NCI-H774 (cell line): ENCODE measurements around the gene GAS7.
"Not testable (repeated sequence)": the region's sequence is repeated elsewhere in the genome, so short reads cannot be mapped to it uniquely, and the experiment has no call there.

ENCODE experiments used
- DNase-seq: peaks from one replicate; lab custom pipeline; 2025; lab: John Stamatoyannopoulos, UW

Gene GAS7

GRCh38 chr17:9941305-9941704 lies 257.1 kb downstream of the GAS7 start:
- DNase-seq: no peak

- no peak for DNase-seq
Measured at GRCh38 chr17:9940841-9941240, 257.6 kb downstream of the GAS7 start.

GRCh38 chr17:9938764-9939163 lies 259.6 kb downstream of the GAS7 start:
- DNase-seq: no peak

DNA sequence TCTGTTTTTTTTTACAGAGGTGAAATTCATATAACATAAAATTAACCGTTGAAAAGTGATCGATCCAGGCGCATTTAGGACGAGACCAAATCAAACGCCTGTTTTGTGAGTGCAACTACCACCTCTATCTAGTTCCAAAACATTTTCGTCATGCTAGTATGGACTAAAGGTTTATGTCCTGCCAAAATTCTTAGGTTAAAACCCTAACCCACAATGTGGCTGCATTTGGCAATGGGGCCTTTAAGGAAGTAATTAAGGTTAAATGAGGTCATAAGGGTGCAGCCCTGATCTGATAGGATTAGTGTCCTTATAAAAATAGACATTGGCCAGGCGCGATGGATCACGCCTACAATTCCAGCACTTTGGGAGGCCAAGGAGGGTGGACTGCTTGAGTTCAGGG lies 260.5 kb downstream of the GAS7 start:
- DNase-seq: no peak

DNA sequence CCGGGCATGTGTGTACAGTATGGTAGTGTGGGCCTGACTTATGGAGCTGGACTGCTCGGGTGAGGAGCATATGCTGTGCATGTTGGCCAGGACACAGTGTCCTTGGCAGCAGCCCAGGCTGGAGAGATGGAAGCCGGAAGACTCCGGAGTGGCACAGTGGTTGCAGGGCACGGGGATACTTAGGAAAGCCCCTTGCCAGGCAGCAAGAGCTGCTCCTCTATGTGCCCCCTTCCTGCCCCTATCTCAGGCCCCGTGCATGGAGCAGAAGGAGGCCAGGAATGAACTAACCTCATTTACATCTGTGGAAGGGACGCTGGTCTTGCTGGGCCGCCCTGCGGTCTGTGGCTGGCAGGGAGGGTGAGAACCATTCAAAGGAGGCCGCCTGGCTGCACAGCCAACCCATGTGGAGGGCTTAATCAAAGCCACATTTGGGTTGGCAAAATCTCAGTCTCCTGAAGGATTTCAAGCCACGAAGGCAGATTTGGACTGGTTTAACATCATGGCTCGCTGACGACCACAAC lies 261.1 kb downstream of the GAS7 start:
- DNase-seq: no peak

DNA sequence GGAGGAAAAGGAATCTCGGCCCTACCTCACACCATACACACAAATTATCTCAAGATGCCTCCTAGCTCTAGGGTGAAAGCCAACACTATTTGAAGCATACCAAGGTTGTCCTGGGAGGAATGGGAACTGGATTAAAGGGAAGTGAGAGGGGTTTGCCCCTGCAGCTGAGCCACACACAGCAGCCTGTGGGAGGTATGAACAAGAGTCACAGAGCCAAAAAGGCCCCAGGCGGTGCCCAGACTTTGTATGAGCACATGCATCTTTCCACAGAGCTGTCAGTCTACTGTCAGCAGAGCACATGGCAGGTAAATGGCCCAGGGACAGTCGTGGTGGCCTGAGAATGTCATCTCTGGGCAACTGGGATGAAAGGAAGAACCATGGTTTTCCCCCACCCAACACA lies 262.3 kb downstream of the GAS7 start:
- no peak for DNase-seq

- DNase-seq: no peak
Measured at GRCh38 chr17:9935408-9935807, 263.0 kb downstream of the GAS7 start.

DNA sequence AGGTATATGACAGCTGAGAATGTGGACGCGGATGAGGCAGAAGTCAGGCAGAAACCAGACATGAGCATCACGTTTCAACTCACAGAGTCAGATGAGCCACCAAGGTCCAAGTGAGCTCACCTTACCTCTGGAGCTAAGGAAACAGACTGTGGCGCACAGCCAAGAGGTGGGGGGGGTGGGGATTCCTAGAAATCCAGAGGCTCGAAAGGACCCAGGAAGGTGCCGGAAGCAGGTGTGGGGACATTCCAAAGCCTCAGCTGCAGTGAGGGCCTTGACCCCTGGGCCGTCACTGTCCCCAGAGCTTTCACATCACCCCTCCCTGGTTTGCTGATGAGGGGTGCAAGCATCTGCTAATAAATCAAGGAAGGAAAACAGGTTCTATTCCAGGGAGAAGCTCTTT lies 264.1 kb downstream of the GAS7 start:
- DNase-seq: no peak

DNA sequence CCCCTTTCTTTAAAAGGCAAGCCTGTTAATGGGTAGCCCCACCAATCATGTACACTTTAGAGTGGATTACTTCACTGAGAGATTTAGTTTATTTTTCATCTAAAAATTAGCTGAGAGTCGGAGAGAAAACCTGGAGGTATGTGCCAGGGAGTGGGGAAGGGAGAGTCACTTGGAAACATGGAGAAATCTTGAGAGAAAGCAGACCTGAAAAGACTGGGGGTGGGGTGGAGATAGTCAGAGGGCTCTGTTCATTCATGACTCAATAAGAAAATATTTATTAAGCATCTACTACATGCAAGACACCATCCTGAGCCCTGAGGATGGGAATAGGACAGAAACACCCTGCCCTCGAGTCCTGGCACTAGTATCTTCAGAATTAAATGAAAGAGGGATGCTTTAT lies 265.9 kb downstream of the GAS7 start:
- DNase-seq: no peak

DNA sequence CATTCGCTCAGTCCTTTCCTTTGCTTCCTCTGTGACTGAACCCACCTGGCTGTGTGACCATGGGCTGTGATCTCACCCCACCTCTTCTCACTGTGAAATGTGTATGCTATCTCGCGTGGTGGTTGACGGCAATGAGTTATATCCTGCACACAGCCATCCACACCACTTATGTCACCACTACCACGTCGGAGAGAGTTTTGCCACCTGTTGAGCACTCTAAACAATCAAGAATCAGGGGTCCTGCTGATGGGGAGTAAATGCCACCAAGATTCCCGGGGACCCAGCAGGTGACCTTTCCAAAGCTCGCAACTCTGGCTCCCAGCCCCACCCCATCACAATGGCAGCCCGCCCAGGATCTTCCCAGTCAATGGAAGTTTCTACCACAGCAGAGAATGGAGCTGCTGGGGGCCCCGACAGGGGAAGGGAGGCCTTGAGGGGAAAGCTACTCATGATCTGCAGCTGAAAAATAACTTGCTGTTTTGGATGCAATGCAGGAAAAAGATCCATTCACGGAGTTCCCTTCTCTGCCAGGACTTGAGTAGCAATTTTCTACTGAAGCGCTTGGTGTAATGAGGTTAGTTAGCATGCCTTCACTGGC lies 267.2 kb downstream of the GAS7 start:
- DNase-seq: no peak

- no peak for DNase-seq
Measured at GRCh38 chr17:9929871-9930270, 268.5 kb downstream of the GAS7 start.

- no peak for DNase-seq
Measured at GRCh38 chr17:9928601-9929333, 269.6 kb downstream of the GAS7 start.

- DNase-seq: no peak
Measured at GRCh38 chr17:9926150-9926804, 272.1 kb downstream of the GAS7 start.

DNA sequence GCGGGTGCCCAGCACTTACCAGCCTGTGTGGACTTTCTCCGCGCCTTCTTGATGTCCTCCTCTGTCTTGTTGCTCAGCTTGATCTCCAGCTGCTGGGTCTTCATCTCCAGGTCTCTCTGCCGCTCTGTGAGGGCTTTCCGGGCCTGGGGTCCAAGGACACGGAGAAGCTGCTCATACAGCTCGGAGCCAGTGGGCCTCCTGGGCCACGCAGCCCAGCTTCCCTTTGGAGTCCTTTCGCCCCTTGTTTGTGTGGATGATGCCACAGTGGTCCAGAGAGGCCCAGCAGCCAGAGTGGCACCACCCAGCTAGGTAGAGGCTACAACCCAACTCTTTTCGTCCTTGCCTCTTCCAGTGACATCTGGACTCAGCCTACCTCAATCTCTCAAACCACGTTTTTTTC lies 272.9 kb downstream of the GAS7 start:
- DNase-seq: no peak

- no peak for DNase-seq
Measured at GRCh38 chr17:9924735-9925191, 273.6 kb downstream of the GAS7 start.

- no peak for DNase-seq
Measured at GRCh38 chr17:9922012-9922848, 276.2 kb downstream of the GAS7 start.

DNA sequence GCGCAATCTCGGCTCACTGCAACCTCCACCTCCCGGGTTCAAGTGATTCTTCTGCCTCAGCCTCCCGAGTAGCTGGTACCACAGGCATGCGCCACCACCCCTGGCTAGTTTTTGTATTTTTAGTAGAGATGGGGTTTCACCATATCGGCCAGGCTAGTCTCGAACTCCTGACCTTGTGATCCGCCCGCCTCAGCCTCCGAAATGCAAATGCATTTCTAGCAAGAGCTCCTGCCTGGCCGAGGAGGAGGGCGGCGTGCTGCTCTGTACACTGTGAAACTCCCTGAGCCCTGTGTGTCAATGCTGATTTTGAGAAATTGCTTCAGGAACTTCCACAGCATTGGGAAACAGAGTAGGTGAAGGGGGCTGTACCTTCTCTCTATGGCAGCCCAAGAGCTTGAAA lies 277.2 kb downstream of the GAS7 start:
- DNase-seq: not testable (repeated sequence)

- DNase-seq: no peak
Measured at GRCh38 chr17:9918804-9919352, 279.5 kb downstream of the GAS7 start.

DNA sequence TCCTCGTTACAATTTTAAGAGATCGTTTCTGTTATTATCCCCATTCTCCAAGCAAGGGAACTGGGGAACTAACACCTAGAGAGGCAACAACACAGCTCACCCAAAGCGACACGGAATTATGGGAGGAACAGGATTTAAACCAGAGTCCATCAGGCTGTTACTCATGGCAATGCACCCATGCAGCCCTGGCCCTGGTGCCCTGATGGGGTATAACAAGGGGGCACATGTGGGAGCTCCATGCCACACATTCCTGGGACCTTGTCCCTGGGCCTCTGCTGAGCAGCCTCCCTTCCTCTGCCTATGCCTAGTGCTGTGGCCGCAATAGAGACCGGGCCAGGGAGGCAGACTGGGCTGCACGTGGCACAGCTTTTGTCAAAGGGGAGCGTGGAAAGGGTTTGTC lies 280.1 kb downstream of the GAS7 start:
- DNase-seq: no peak

- no peak for DNase-seq
Measured at GRCh38 chr17:9917801-9918200, 280.6 kb downstream of the GAS7 start.

- no peak for DNase-seq
Measured at GRCh38 chr17:9917131-9917530, 281.3 kb downstream of the GAS7 start.

DNA sequence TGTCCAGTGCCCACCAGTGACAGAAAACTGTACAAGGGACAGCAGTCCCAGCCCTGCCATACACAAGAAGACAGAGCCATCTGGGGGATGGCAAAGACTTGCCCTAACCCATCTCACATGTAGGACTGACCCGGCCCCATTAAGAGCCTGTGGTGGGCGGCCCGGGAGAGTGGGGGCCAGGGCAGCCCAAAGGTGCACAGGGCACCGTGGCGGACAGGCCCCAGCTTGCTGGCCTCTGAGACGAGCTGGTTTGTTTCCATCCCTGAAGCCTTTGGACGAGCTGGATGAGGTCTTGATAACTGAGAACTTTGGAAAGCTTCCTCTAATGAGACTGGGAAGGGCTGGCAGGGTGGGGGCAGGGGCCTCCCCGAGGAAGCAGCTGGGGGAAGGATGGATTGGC lies 282.3 kb downstream of the GAS7 start:
- DNase-seq: no peak
